HepG2 (cell line): ENCODE measurements around the gene PMAIP1. TPM values are rescaled to one million over a fixed set of nuclear protein-coding genes. Genes with fewer than 3 reads are reported as not detected.

Experiments
- ARNT ChIP-seq: fragments of 450-650 bp; IDR thresholded peaks from 2 replicates; pipeline ENCODE4 v1.6.1; 2017
- BCL3 ChIP-seq: sonication (generic); formaldehyde crosslinking; IDR thresholded peaks from 2 replicates; pipeline ENCODE4 v1.5.1; 2020; ENCODE audit warnings: mild to moderate bottlenecking, missing genetic modification reagents, moderate library complexity
- CHCHD3 ChIP-seq: sonication (generic); formaldehyde crosslinking; IDR thresholded peaks from 2 replicates; pipeline ENCODE4 v1.8.0; 2022; ENCODE audit warnings: mild to moderate bottlenecking, missing genetic modification reagents, moderate library complexity
- FOXM1 ChIP-seq: sonication (generic); formaldehyde crosslinking; IDR thresholded peaks from 2 replicates; pipeline ENCODE4 v1.5.0; 2020; ENCODE audit warnings: missing genetic modification reagents
- HNRNPL ChIP-seq: fragments of 200-400 bp; formaldehyde crosslinking; IDR thresholded peaks from 2 replicates; pipeline ENCODE4 v1.6.1; 2017; ENCODE audit warnings: mild to moderate bottlenecking, low read depth, low read length
- MAFK ChIP-seq, 2 experiments: IDR thresholded peaks in 1 of 2; conservative IDR thresholded peaks in 1 of 2; 2 replicates each; pipeline ENCODE4 v1.6.1; 2011; ENCODE audit warnings: improper control_type of control experiment in 2 of 2, low read length in 2 of 2
- MEIS1 ChIP-seq: sonication (generic); formaldehyde crosslinking; IDR thresholded peaks from 2 replicates; pipeline ENCODE4 v1.9.0; 2021; ENCODE audit warnings: mild to moderate bottlenecking, missing genetic modification reagents, moderate library complexity, borderline replicate concordance
- SNAPC2 ChIP-seq: sonication (generic); formaldehyde crosslinking; IDR thresholded peaks from 2 replicates; pipeline ENCODE4 v1.8.1; 2022; ENCODE audit warnings: mild to moderate bottlenecking, missing genetic modification reagents
- STAT5B ChIP-seq: sonication (generic); formaldehyde crosslinking; IDR thresholded peaks from 2 replicates; pipeline ENCODE4 v1.4.0; 2020; ENCODE audit warnings: missing genetic modification reagents
- TERF1 ChIP-seq: sonication (generic); formaldehyde crosslinking; IDR thresholded peaks from 2 replicates; pipeline ENCODE4 v1.8.0; 2022; ENCODE audit warnings: mild to moderate bottlenecking, missing genetic modification reagents, moderate library complexity
- YEATS4 ChIP-seq: sonication (generic); formaldehyde crosslinking; IDR thresholded peaks from 2 replicates; pipeline ENCODE4 v1.4.0; 2020; ENCODE audit warnings: missing genetic modification reagents, borderline replicate concordance
- ZNF207 ChIP-seq: fragments of 450-650 bp; IDR thresholded peaks from 2 replicates; pipeline ENCODE4 v1.6.1; 2016; ENCODE audit warnings: antibody characterized with exemption, borderline replicate concordance
- ZNF496 ChIP-seq: sonication (generic); formaldehyde crosslinking; IDR thresholded peaks from 2 replicates; pipeline ENCODE4 v1.8.1; 2023; ENCODE audit warnings: mild to moderate bottlenecking, moderate library complexity, missing genetic modification reagents; ENCODE audit not compliant: insufficient replicate concordance
- ZNF773 ChIP-seq: sonication (generic); formaldehyde crosslinking; IDR thresholded peaks from 2 replicates; pipeline ENCODE4 v1.4.0; 2020; ENCODE audit warnings: missing genetic modification reagents, borderline replicate concordance
- ZNF878 ChIP-seq: sonication (generic); formaldehyde crosslinking; IDR thresholded peaks from 2 replicates; pipeline ENCODE4 v1.8.1; 2023; ENCODE audit warnings: mild to moderate bottlenecking, missing genetic modification reagents, moderate library complexity
- polyA plus RNA-seq, 8 experiments: library from polyadenylated mRNA; depleted of rRNA in 3 of 8; stranded (reverse) in 7 of 8; unstranded in 1 of 8; fragments of >200 nt; fragmentation: Illumina TruSeq in 4 of 8; extraction: Trizol in 4 of 8; gene quantifications; 2 replicates each; pipeline versions ENCODE4 v1.2.1 to v1.2.3, GENCODE V29; 2011 to 2016; ENCODE audit warnings: low read depth in 4 of 8, missing spikeins in 1 of 8, mixed read lengths in 1 of 8; ENCODE audit not compliant: insufficient read depth in 1 of 8
- total RNA-seq, 5 experiments: library from RNA; depleted of rRNA; stranded (reverse); fragments of >200 nt; fragmentation: Illumina TruSeq; extraction: Trizol; gene quantifications; 2 replicates each; pipeline ENCODE4 v1.2.3, GENCODE V29; 2016; ENCODE audit warnings: low read depth in 1 of 5
- TF ChIP-seq, protein P1 (sequence below): sonication (generic); formaldehyde crosslinking; IDR thresholded peaks from 2 replicates; pipeline ENCODE4 v1.8.0; 2023; ENCODE audit warnings: mild to moderate bottlenecking, missing genetic modification reagents
- TF ChIP-seq, protein P2 (sequence below): IDR thresholded peaks from 2 replicates; pipeline ENCODE4 v1.6.1; 2016; ENCODE audit warnings: control low read depth
- TF ChIP-seq, protein P3 (sequence below): sonication (generic); formaldehyde crosslinking; IDR thresholded peaks from 2 replicates; pipeline ENCODE4 v1.9.0; 2021; ENCODE audit warnings: missing genetic modification reagents, borderline replicate concordance
- TF ChIP-seq, protein P4 (sequence below): sonication (generic); formaldehyde crosslinking; IDR thresholded peaks from 2 replicates; pipeline ENCODE4 v1.4.0; 2020; ENCODE audit warnings: missing genetic modification reagents

PMAIP1 gene
- total and polyA plus RNA-seq, 2 of the 13 experiments (the other 11 are each of a cell fraction or from before 2014, with no cell fraction given), result 1.5 to 1.7 TPM

- TF ChIP-seq ZNF496 (CRISPR knock-in tag) (no peak), STAT5B (CRISPR knock-in tag) (no peak), CHCHD3 (CRISPR knock-in tag) (no peak), ZNF878 (CRISPR knock-in tag) (no peak), HNRNPL (no peak), ARNT (no peak), TERF1 (CRISPR knock-in tag) (no peak), MAFK (conservative IDR thresholded peaks at IDR 0.05 in 1 of 2, IDR thresholded peaks at IDR 0.05 in 1 of 2; ENCODE audit: low read length in 2 of 2) (peak; percentile 19 to 51; a peak in 3 of 4 replicates), SNAPC2 (CRISPR knock-in tag) (no peak), MEIS1 (CRISPR knock-in tag) (no peak), YEATS4 (CRISPR knock-in tag) (no peak), ZNF207 (no peak), ZNF773 (CRISPR knock-in tag) (no peak), BCL3 (no peak), FOXM1 (CRISPR knock-in tag) (no peak)
- TF ChIP-seq, protein P1, sequence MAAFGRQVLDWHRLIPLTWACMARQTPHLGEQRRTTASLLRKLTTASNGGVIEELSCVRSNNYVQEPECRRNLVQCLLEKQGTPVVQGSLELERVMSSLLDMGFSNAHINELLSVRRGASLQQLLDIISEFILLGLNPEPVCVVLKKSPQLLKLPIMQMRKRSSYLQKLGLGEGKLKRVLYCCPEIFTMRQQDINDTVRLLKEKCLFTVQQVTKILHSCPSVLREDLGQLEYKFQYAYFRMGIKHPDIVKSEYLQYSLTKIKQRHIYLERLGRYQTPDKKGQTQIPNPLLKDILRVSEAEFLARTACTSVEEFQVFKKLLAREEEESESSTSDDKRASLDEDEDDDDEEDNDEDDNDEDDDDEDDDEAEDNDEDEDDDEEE (CRISPR knock-in tag), result no peak
- TF ChIP-seq, protein P2, sequence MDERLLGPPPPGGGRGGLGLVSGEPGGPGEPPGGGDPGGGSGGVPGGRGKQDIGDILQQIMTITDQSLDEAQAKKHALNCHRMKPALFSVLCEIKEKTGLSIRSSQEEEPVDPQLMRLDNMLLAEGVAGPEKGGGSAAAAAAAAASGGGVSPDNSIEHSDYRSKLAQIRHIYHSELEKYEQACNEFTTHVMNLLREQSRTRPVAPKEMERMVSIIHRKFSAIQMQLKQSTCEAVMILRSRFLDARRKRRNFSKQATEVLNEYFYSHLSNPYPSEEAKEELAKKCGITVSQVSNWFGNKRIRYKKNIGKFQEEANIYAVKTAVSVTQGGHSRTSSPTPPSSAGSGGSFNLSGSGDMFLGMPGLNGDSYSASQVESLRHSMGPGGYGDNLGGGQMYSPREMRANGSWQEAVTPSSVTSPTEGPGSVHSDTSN (CRISPR knock-in tag), result no peak
- TF ChIP-seq, protein P3, sequence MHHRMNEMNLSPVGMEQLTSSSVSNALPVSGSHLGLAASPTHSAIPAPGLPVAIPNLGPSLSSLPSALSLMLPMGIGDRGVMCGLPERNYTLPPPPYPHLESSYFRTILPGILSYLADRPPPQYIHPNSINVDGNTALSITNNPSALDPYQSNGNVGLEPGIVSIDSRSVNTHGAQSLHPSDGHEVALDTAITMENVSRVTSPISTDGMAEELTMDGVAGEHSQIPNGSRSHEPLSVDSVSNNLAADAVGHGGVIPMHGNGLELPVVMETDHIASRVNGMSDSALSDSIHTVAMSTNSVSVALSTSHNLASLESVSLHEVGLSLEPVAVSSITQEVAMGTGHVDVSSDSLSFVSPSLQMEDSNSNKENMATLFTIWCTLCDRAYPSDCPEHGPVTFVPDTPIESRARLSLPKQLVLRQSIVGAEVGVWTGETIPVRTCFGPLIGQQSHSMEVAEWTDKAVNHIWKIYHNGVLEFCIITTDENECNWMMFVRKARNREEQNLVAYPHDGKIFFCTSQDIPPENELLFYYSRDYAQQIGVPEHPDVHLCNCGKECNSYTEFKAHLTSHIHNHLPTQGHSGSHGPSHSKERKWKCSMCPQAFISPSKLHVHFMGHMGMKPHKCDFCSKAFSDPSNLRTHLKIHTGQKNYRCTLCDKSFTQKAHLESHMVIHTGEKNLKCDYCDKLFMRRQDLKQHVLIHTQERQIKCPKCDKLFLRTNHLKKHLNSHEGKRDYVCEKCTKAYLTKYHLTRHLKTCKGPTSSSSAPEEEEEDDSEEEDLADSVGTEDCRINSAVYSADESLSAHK (CRISPR knock-in tag), result no peak
- TF ChIP-seq, protein P4, sequence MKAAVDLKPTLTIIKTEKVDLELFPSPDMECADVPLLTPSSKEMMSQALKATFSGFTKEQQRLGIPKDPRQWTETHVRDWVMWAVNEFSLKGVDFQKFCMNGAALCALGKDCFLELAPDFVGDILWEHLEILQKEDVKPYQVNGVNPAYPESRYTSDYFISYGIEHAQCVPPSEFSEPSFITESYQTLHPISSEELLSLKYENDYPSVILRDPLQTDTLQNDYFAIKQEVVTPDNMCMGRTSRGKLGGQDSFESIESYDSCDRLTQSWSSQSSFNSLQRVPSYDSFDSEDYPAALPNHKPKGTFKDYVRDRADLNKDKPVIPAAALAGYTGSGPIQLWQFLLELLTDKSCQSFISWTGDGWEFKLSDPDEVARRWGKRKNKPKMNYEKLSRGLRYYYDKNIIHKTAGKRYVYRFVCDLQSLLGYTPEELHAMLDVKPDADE (CRISPR knock-in tag), result no peak
These were observed 17.8 kb upstream of the PMAIP1 start (continued) for GRCh38 chr18:59881728-59882656.
